Measurements from ENCODE around the gene MPO.

- TF ChIP-seq CTCF (IDR thresholded peaks at IDR 0.05) (no peak), POLR2A (IDR thresholded peaks at IDR 0.05) (no peak), EP300 (IDR thresholded peaks at IDR 0.05) (no peak)
These were observed 17.0 kb downstream of the MPO start for GRCh38 chr17:58263773-58264172.

Measured in tibial nerve (tissue), 4 donors.